Amygdala (tissue), 56 donors: Measurements from ENCODE around the gene HMX3.

Experiments used
- DNase-seq, 56 donors: peaks; one replicate each; lab custom pipeline; 2025; lab: John Stamatoyannopoulos, UW

The HMX3 gene

GRCh38 chr10:123133541-123134342 lies 2.0 kb upstream of the HMX3 start:
- DNase-seq: no peak

- no peak for DNase-seq
These were observed 1.3 kb upstream of the HMX3 start for GRCh38 chr10:123134343-123134914.

GRCh38 chr10:123134915-123135414 lies 805 bp upstream of the HMX3 start:
- no peak for DNase-seq

GRCh38 chr10:123136221-123136805 lies 543 bp downstream of the HMX3 start:
- DNase-seq: no peak

GRCh38 chr10:123136806-123137642 lies 1.3 kb downstream of the HMX3 start:
- no peak for DNase-seq

GRCh38 chr10:123139165-123139520 lies 3.4 kb downstream of the HMX3 start:
- DNase-seq: no peak

GRCh38 chr10:123139521-123140163 lies 3.9 kb downstream of the HMX3 start:
- DNase-seq: no peak

GRCh38 chr10:123140164-123140982 lies 4.6 kb downstream of the HMX3 start:
- no peak for DNase-seq

- no peak for DNase-seq
These were observed 5.2 kb downstream of the HMX3 start for GRCh38 chr10:123140983-123141390.

- no peak for DNase-seq
These were observed 6.3 kb downstream of the HMX3 start for GRCh38 chr10:123141791-123142700.

GRCh38 chr10:123142701-123143161 lies 7.0 kb downstream of the HMX3 start:
- DNase-seq: no peak

- no peak for DNase-seq
These were observed 7.5 kb downstream of the HMX3 start for GRCh38 chr10:123143162-123143824.

- DNase-seq: no peak
These were observed 8.0 kb downstream of the HMX3 start for GRCh38 chr10:123143825-123144168.

GRCh38 chr10:123144697-123145541 lies 9.1 kb downstream of the HMX3 start:
- DNase-seq: no peak

- no peak for DNase-seq
These were observed 9.8 kb downstream of the HMX3 start for GRCh38 chr10:123145542-123146012.

GRCh38 chr10:123146013-123146893 lies 10.5 kb downstream of the HMX3 start:
- no peak for DNase-seq
